HepG2 (cell line): ENCODE data around the gene DUS3L. TPM values are rescaled to one million over a fixed set of nuclear protein-coding genes. Genes with fewer than 3 reads are reported as not detected.

Experiments
- ADNP ChIP-seq: sonication (generic); formaldehyde crosslinking; IDR thresholded peaks from 2 replicates; pipeline ENCODE4 v1.4.0; 2020; ENCODE audit warnings: missing genetic modification reagents
- ATAD3A ChIP-seq: sonication (generic); formaldehyde crosslinking; IDR thresholded peaks from 2 replicates; pipeline ENCODE4 v1.4.0; 2020; ENCODE audit warnings: missing genetic modification reagents
- ATF4 ChIP-seq, 2 experiments: fragments of 450-650 bp in 1 of 2; sonication (generic) in 1 of 2; formaldehyde crosslinking; IDR thresholded peaks; 2 replicates each; pipeline versions ENCODE4 v1.5.0 to v1.8.0; 2020 to 2022; ENCODE audit warnings: mild to moderate bottlenecking in 1 of 2, missing genetic modification reagents in 1 of 2
- ERF ChIP-seq: IDR thresholded peaks from 2 replicates; pipeline ENCODE4 v1.6.1; 2018; ENCODE audit warnings: missing biosample characterization, missing genetic modification reagents
- FOSL2 ChIP-seq: sonication (generic); formaldehyde crosslinking; IDR thresholded peaks from 2 replicates; pipeline ENCODE4 v1.4.0; 2020; ENCODE audit warnings: missing genetic modification reagents
- KDM3A ChIP-seq: IDR thresholded peaks from 2 replicates; pipeline ENCODE4 v1.6.1; 2018; ENCODE audit warnings: low read depth, missing compliant biosample characterization
- MTF2 ChIP-seq: sonication (generic); formaldehyde crosslinking; IDR thresholded peaks from 2 replicates; pipeline ENCODE4 v1.5.0; 2020; ENCODE audit warnings: missing genetic modification reagents, borderline replicate concordance
- SMARCC2 ChIP-seq: fragments of 450-650 bp; IDR thresholded peaks from 2 replicates; pipeline ENCODE4 v1.6.1; 2017; ENCODE audit warnings: antibody characterized with exemption, mild to moderate bottlenecking
- TARDBP ChIP-seq: sonication (generic); formaldehyde crosslinking; IDR thresholded peaks from 2 replicates; pipeline ENCODE4 v1.8.0; 2022; ENCODE audit warnings: mild to moderate bottlenecking, missing genetic modification reagents
- ZFX ChIP-seq: sonication (generic); formaldehyde crosslinking; IDR thresholded peaks from 2 replicates; pipeline ENCODE4 v1.4.0; 2020; ENCODE audit warnings: mild to moderate bottlenecking, low read depth, missing genetic modification reagents, moderate library complexity
- ZFY ChIP-seq: sonication (generic); formaldehyde crosslinking; IDR thresholded peaks from 2 replicates; pipeline ENCODE4 v1.4.0; 2020; ENCODE audit warnings: missing genetic modification reagents
- ZKSCAN8 ChIP-seq: IDR thresholded peaks from 2 replicates; pipeline ENCODE4 v1.6.1; 2016; ENCODE audit warnings: borderline replicate concordance, missing genetic modification reagents, missing compliant biosample characterization
- ZMYM3 ChIP-seq: sonication (generic); formaldehyde crosslinking; IDR thresholded peaks from 2 replicates; pipeline ENCODE4 v1.5.1; 2020; ENCODE audit warnings: mild to moderate bottlenecking, missing genetic modification reagents
- ZNF17 ChIP-seq: sonication (generic); formaldehyde crosslinking; IDR thresholded peaks from 2 replicates; pipeline ENCODE4 v1.5.0; 2020; ENCODE audit warnings: mild to moderate bottlenecking, missing genetic modification reagents
- ZNF264 ChIP-seq: sonication (generic); formaldehyde crosslinking; IDR thresholded peaks from 2 replicates; pipeline ENCODE4 v1.4.0; 2020; ENCODE audit warnings: missing genetic modification reagents
- ZNF318 ChIP-seq: sonication (generic); formaldehyde crosslinking; IDR thresholded peaks from 2 replicates; pipeline ENCODE4 v1.4.0; 2020; ENCODE audit warnings: mild to moderate bottlenecking, missing genetic modification reagents
- ZNF580 ChIP-seq: IDR thresholded peaks from 2 replicates; pipeline ENCODE4 v1.6.1; 2016; ENCODE audit warnings: low read depth, borderline replicate concordance
- ZNF614 ChIP-seq: IDR thresholded peaks from 2 replicates; pipeline ENCODE4 v1.6.1; 2018; ENCODE audit warnings: missing biosample characterization, missing genetic modification reagents, inconsistent platforms, borderline replicate concordance
- ZNF704 ChIP-seq: sonication (generic); formaldehyde crosslinking; IDR thresholded peaks from 2 replicates; pipeline ENCODE4 v1.8.1; 2023; ENCODE audit warnings: mild to moderate bottlenecking, inconsistent platforms, moderate library complexity, missing genetic modification reagents, borderline replicate concordance
- polyA plus RNA-seq, 8 experiments: library from polyadenylated mRNA; depleted of rRNA in 3 of 8; stranded (reverse) in 7 of 8; unstranded in 1 of 8; fragments of >200 nt; fragmentation: Illumina TruSeq in 4 of 8; extraction: Trizol in 4 of 8; gene quantifications; 2 replicates each; pipeline versions ENCODE4 v1.2.1 to v1.2.3, GENCODE V29; 2011 to 2016; ENCODE audit warnings: low read depth in 4 of 8, missing spikeins in 1 of 8, mixed read lengths in 1 of 8; ENCODE audit not compliant: insufficient read depth in 1 of 8
- total RNA-seq, 5 experiments: library from RNA; depleted of rRNA; stranded (reverse); fragments of >200 nt; fragmentation: Illumina TruSeq; extraction: Trizol; gene quantifications; 2 replicates each; pipeline ENCODE4 v1.2.3, GENCODE V29; 2016; ENCODE audit warnings: low read depth in 1 of 5

Gene DUS3L
- total and polyA plus RNA-seq, 2 of the 13 experiments (the other 11 are each of a cell fraction or from before 2014, with no cell fraction given) = 13.3 to 25.1 TPM

DNA sequence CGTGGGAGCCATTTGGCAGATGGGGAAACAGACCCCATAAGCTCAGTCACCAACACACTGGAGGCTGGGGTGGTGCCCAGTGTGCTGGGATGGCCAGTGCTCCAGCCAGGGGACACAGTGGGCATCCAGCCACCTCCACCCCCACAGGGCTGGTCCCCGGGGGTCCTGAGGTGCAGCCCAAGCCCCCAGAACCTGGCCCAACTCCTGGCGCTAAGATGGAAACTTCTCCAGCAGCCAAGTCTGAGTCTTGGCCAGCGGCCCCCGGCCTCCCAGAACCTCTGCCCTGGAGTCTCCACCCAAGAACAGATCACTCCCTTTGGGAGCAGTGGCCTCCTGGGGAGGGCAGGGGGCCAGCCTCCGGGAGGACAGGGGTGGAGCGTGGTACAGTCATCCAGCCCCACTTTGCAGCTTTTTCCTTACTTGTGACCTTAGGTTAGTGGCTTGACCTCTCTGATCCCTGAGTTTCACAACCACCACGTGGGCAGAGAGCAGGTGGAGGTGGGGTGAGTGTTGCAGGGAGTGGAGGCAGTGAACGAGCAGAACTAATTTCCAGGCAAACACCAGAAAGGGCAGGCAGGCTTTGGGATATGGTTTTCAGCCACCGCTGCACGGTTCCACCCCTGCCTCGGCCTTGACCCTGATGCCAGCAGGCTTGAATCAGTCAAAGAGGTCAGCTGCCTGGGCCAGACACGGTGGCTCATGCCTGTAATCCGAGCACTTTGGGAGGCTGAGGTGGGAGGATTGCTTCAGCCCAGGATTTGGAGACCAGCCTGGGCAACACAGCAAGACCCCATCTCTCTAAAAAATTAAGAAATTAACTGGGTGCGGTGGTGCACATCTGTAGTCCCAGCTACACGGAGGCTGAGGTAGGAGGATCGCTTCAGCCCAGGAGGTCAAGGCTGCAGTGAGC, 9.7 kb upstream of the DUS3L start (continued):
- TF ChIP-seq ZNF318 (CRISPR knock-in tag) = no peak
- TF ChIP-seq ZNF614 (CRISPR knock-in tag) = peak; percentile 42; the same call in 1 of the 2 replicates
- peak; percentile 97 for TF ChIP-seq ZMYM3 (CRISPR knock-in tag)
- TF ChIP-seq ZNF580 = no peak
- no peak; the same call in 1 of the 2 replicates for TF ChIP-seq ERF (CRISPR knock-in tag)
- peak; percentile 70; the same call in 1 of the 2 replicates for TF ChIP-seq TARDBP (CRISPR knock-in tag)
- TF ChIP-seq KDM3A = peak; percentile 65; the same call in 1 of the 2 replicates
- TF ChIP-seq ZNF704 (CRISPR knock-in tag) = no peak
- peak; percentile 14; the same call in 1 of the 2 replicates for TF ChIP-seq ADNP (CRISPR knock-in tag)
- peak; percentile 25; the same call in 1 of the 2 replicates for TF ChIP-seq ZNF264 (CRISPR knock-in tag)
- TF ChIP-seq ZKSCAN8 = 0 out of 2 replicates have a peak, but pooled peaks have one; percentile 40
- no peak for TF ChIP-seq ZNF17 (CRISPR knock-in tag)
- 0 out of 2 replicates have a peak, but pooled peaks have one; percentile 7 for TF ChIP-seq ZFX (CRISPR knock-in tag)
- TF ChIP-seq FOSL2 = peak; percentile 60
- peak in 1 of 2 experiments; percentile 41; a peak in 1 of 4 replicates for TF ChIP-seq ATF4 (CRISPR knock-in tag; IDR thresholded peaks at IDR 0.05)
- no peak for TF ChIP-seq ATAD3A (CRISPR knock-in tag)
- TF ChIP-seq SMARCC2 = no peak
- no peak for TF ChIP-seq MTF2 (CRISPR knock-in tag)
- TF ChIP-seq ZFY (CRISPR knock-in tag) = 0 out of 2 replicates have a peak, but pooled peaks have one; percentile 20
